ENCODE data around the gene PAEP.

Gene PAEP

GRCh38 chr9:135604437-135605237 is 43.1 kb downstream of the PAEP start:
- DNase-seq = no peak

- DNase-seq = no peak
Measured at GRCh38 chr9:135605238-135605781, 43.8 kb downstream of the PAEP start.

- no peak for DNase-seq
Measured at GRCh38 chr9:135606885-135607259, 45.3 kb downstream of the PAEP start.

GRCh38 chr9:135607401-135608293 is 46.1 kb downstream of the PAEP start:
- DNase-seq = no peak

- no peak for DNase-seq
Measured at GRCh38 chr9:135608294-135608998, 46.9 kb downstream of the PAEP start.

GRCh38 chr9:135608999-135609317 is 47.4 kb downstream of the PAEP start:
- no peak for DNase-seq

GRCh38 chr9:135609366-135609955 is 47.9 kb downstream of the PAEP start:
- DNase-seq = no peak

- DNase-seq = no peak
Measured at GRCh38 chr9:135610290-135611141, 49.0 kb downstream of the PAEP start.

GRCh38 chr9:135611142-135611874 is 49.8 kb downstream of the PAEP start:
- no peak for DNase-seq

- DNase-seq = no peak
Measured at GRCh38 chr9:135611875-135612209, 50.3 kb downstream of the PAEP start.

- DNase-seq = no peak
Measured at GRCh38 chr9:135612437-135612836, 50.9 kb downstream of the PAEP start.

- DNase-seq = no peak
Measured at GRCh38 chr9:135612981-135613910, 51.7 kb downstream of the PAEP start.

GRCh38 chr9:135613946-135614805 is 52.6 kb downstream of the PAEP start:
- DNase-seq = no peak

- DNase-seq = no peak
Measured at GRCh38 chr9:135614821-135615665, 53.5 kb downstream of the PAEP start.

- DNase-seq = no peak
Measured at GRCh38 chr9:135615666-135616618, 54.4 kb downstream of the PAEP start.
